PC-3 (cell line): ENCODE measurements around the gene RALY. TPM values are rescaled to one million over a fixed set of nuclear protein-coding genes. Genes with fewer than 3 reads are reported as not detected.

Source experiments
- ATAC-seq: fragments of 200-7000 bp; cut with Tn5 transposase; 2 replicates; pipeline ENCODE4 v1.9.1; 2020; ENCODE audit warnings: mild to moderate bottlenecking, moderate library complexity
- BruUV-seq: library from RNA; stranded (reverse); fragments of 400-500 nt; replicated peaks from 2 replicates; lab custom pipeline; 2021; lab: Mats Ljungman, UMichigan
- CTCF ChIA-PET: fragments of 300-600 bp; sonication (Branson Sonifier 250); formaldehyde crosslinking; loops from one replicate; lab custom pipeline; 2022; ENCODE audit warnings: antibody characterized with exemption; lab: Charles Lee
- POLR2A ChIA-PET: fragments of 300-600 bp; sonication (Branson Sonifier 250); formaldehyde crosslinking; loops from one replicate; lab custom pipeline; 2022; ENCODE audit warnings: antibody characterized with exemption; ENCODE audit not compliant: unreplicated experiment; lab: Charles Lee
- DNase-seq: peaks from one replicate; pipeline ENCODE4 v3.0.0-alpha.2; 2015
- H2AFZ ChIP-seq: fragments of 300-600 bp; sonication (generic); 2 replicates; pipeline ENCODE4 v1.6.0; 2016; ENCODE audit warnings: antibody characterized with exemption, low read length
- H3F3A ChIP-seq: fragments of 300-600 bp; sonication (generic); one replicate; pipeline ENCODE4 v1.6.0; 2017; ENCODE audit warnings: antibody characterized with exemption, low read length, control low read depth, mild to moderate bottlenecking; ENCODE audit not compliant: unreplicated experiment
- H3K27ac ChIP-seq: fragments of 300-600 bp; sonication (generic); 2 replicates; pipeline ENCODE4 v1.5.1; 2016; ENCODE audit warnings: mild to moderate bottlenecking, low read length
- H3K27me3 ChIP-seq: fragments of 300-600 bp; sonication (generic); 2 replicates; pipeline ENCODE4 v1.6.1; 2016; ENCODE audit warnings: low read length, mixed read lengths
- H3K36me3 ChIP-seq: fragments of 300-600 bp; sonication (generic); 2 replicates; pipeline ENCODE4 v1.6.1; 2016; ENCODE audit warnings: low read depth, mixed run types, low read length, mixed read lengths
- H3K4me1 ChIP-seq: fragments of 300-600 bp; sonication (generic); 2 replicates; pipeline ENCODE4 v1.5.1; 2016; ENCODE audit warnings: low read length; ENCODE audit not compliant: insufficient read depth
- H3K4me2 ChIP-seq: fragments of 300-600 bp; sonication (generic); 2 replicates; pipeline ENCODE4 v1.6.0; 2016; ENCODE audit warnings: low read length
- H3K4me3 ChIP-seq: fragments of 300-600 bp; sonication (generic); 2 replicates; pipeline ENCODE4 v1.5.1; 2016; ENCODE audit warnings: mild to moderate bottlenecking, low read length, mixed read lengths
- H3K79me2 ChIP-seq: fragments of 300-600 bp; sonication (generic); 2 replicates; pipeline ENCODE4 v1.6.1; 2017; ENCODE audit warnings: low read length, mixed read lengths
- H3K9ac ChIP-seq: fragments of 300-600 bp; sonication (generic); 2 replicates; pipeline ENCODE4 v1.6.0; 2016; ENCODE audit warnings: mild to moderate bottlenecking, low read length
- H3K9me2 ChIP-seq: fragments of 300-600 bp; sonication (generic); replicated peaks from 2 replicates; pipeline ENCODE4 v1.6.1; 2016; ENCODE audit warnings: mixed run types, low read length, mixed read lengths
- H3K9me3 ChIP-seq: fragments of 300-600 bp; sonication (generic); 2 replicates; pipeline ENCODE4 v1.6.1; 2016; ENCODE audit warnings: low read length, mixed read lengths
- H4K20me1 ChIP-seq: fragments of 300-600 bp; sonication (generic); 2 replicates; pipeline ENCODE4 v1.6.1; 2016; ENCODE audit warnings: low read length, mixed read lengths
- CTCF ChIP-seq: fragments of 300-600 bp; sonication (generic); conservative IDR thresholded peaks from 2 replicates; pipeline ENCODE4 v1.5.1; 2017; ENCODE audit warnings: antibody characterized with exemption, low read depth, mild to moderate bottlenecking, low read length
- EZH2 ChIP-seq: fragments of 300-600 bp; sonication (generic); IDR thresholded peaks from one replicate; pipeline ENCODE4 v1.6.1; 2017; ENCODE audit warnings: antibody characterized with exemption, mild to moderate bottlenecking, low read length; ENCODE audit not compliant: unreplicated experiment
- EZH2phosphoT487 ChIP-seq: fragments of 300-600 bp; sonication (generic); IDR thresholded peaks from 2 replicates; pipeline ENCODE4 v1.6.1; 2018; ENCODE audit warnings: mild to moderate bottlenecking, antibody characterized with exemption, low read length, borderline replicate concordance
- intact Hi-C: fragments of 100-400 bp; cut with micrococcal nuclease; formaldehyde crosslinking; loops from 2 replicates; pipeline ENCODE4 v1.9.0; 2023
- total RNA-seq: library from RNA; depleted of rRNA; stranded (reverse); fragments of >200 nt; gene quantifications from 2 replicates; pipeline ENCODE4 v1.2.3, GENCODE V29; 2014

RALY gene
- total RNA-seq, 1 experiment from 2014 or later = 160 TPM

GRCh38 chr20:34049389-34049788 is 55.7 kb downstream of the RALY start:
- Histone ChIP-seq H3K27me3 (no peaks in the 10 kb centered on the region), H3K9me3 (no peaks in the 10 kb centered on the region), H3K9me2 (no peaks in the 10 kb centered on the region), H3K4me1 (no peaks in the 10 kb centered on the region), H3F3A (no peaks in the 10 kb centered on the region), H3K27ac (no peak overlapping the region), H3K36me3 (no peaks in the 10 kb centered on the region), H4K20me1 (peaks cover 27% of the 10 kb centered on the region; the same call in 1 of the 2 replicates), H2AFZ (no peak overlapping the region), H3K4me3 (no peak overlapping the region), H3K4me2 (no peak overlapping the region), H3K79me2 (peaks cover 56% of the 10 kb centered on the region), H3K9ac (no peak overlapping the region)
- DNase-seq (no peak), ATAC-seq (no peak)
- no peak for TF ChIP-seq CTCF
- TF ChIP-seq EZH2phosphoT487 = no peak
- POLR2A ChIA-PET = no interaction called here
- BruUV-seq = no TSS peak
- intact Hi-C loops = no loop called here
- CTCF ChIA-PET = no interaction called here

- Histone ChIP-seq H3K9me2 (no peaks in the 10 kb centered on the region), H3K4me3 (no peak overlapping the region), H3K79me2 (peaks cover 56% of the 10 kb centered on the region), H3K27ac (no peak overlapping the region), H4K20me1 (peaks cover 29% of the 10 kb centered on the region), H3K36me3 (no peaks in the 10 kb centered on the region), H3F3A (no peaks in the 10 kb centered on the region), H3K27me3 (no peaks in the 10 kb centered on the region), H2AFZ (no peak overlapping the region), H3K4me2 (no peak overlapping the region), H3K9me3 (no peaks in the 10 kb centered on the region), H3K9ac (no peak overlapping the region), H3K4me1 (no peaks in the 10 kb centered on the region)
- no peak for TF ChIP-seq EZH2phosphoT487
- ATAC-seq = no peak
- BruUV-seq = no TSS peak
- ChIA-PET POLR2A (no interaction called here), CTCF (no interaction called here)
- no peak for DNase-seq
- intact Hi-C loops = no loop called here
Observed at GRCh38 chr20:34049897-34050695, 56.4 kb downstream of the RALY start.

- no peak overlapping the region for H3K4me3 ChIP-seq
- H3K79me2 ChIP-seq = peaks cover 39% of the 10 kb centered on the region
- no peak for DNase-seq
- H3K4me2 ChIP-seq = no peak overlapping the region
- CTCF ChIA-PET = no interaction called here
- peaks cover 41% of the 10 kb centered on the region for H4K20me1 ChIP-seq
- H3F3A ChIP-seq = no peaks in the 10 kb centered on the region
- no peaks in the 10 kb centered on the region for H3K36me3 ChIP-seq
- H3K27me3 ChIP-seq = no peaks in the 10 kb centered on the region
- H2AFZ ChIP-seq = no peak overlapping the region
- H3K27ac ChIP-seq = no peak overlapping the region
- H3K4me1 ChIP-seq = no peaks in the 10 kb centered on the region
- ATAC-seq = no peak
- H3K9me3 ChIP-seq = no peaks in the 10 kb centered on the region
- intact Hi-C loops = no loop called here
- H3K9me2 ChIP-seq = no peaks in the 10 kb centered on the region
- POLR2A ChIA-PET = interaction anchor here (0.6 kb wide), 1 partner anchor 59 kb away, joined by 11 read pairs; no protein-coding TSS in a partner anchor
- BruUV-seq = no TSS peak
- H3K9ac ChIP-seq = no peak overlapping the region
- TF ChIP-seq CTCF = no peak
- TF ChIP-seq EZH2phosphoT487 = no peak
- no peak for TF ChIP-seq EZH2
Observed at GRCh38 chr20:34052414-34052813, 58.7 kb downstream of the RALY start.
